Measurements from ENCODE around the gene TMEM115. TPM values are rescaled to one million over a fixed set of nuclear protein-coding genes. Genes with fewer than 3 reads are reported as not detected.
A peak's percentile ranks its signal among the peaks of the same experiment; 100 is the strongest.

Gene TMEM115
- total RNA-seq, 4 donors from 2014 or later, result 60.7 to 85.3 (median 70.2) TPM

GRCh38 chr3:50331364-50331907 lies 27.9 kb downstream of the TMEM115 start:
- Histone ChIP-seq H3K27me3 (no peaks in the 10 kb centered on the region), H3K9me3 (no peaks in the 10 kb centered on the region), H3K36me3 (peaks cover 34% of the 10 kb centered on the region), H3K4me1 (peaks cover 65% of the 10 kb centered on the region), H3K4me3 (no peak overlapping the region), H3K27ac (no peak overlapping the region)
- WGBS, result 94% methylated on average over 19 of the region's 19 CpGs
- no peak for TF ChIP-seq POLR2AphosphoS5 (IDR thresholded peaks at IDR 0.05)
- no peak for TF ChIP-seq EP300 (IDR thresholded peaks at IDR 0.05)
- no peak for TF ChIP-seq CTCF (IDR thresholded peaks at IDR 0.05)
- no peak for TF ChIP-seq POLR2A (IDR thresholded peaks at IDR 0.05)
- no peak for DNase-seq (ENCODE audit: low spot score in 2 of 2)

DNA sequence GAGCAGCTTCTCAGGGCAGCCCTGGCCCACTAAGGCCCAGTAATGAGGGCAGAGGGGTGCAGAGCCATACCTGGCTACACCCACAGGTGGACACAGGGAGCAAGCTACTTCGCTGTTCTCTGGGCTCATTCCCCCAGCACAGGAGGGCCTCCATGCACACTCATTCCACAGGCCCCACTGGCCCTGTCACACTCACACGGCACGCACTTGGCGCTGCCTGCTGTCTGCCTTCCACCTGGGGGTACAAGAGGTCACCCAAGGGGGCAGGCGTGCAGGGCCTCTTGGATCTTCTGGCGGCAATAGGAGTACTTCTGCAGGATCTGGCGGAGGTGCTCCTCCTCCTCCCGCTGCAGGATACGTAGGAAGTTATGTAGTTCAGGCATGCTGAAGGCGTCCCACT lies 29.0 kb downstream of the TMEM115 start:
- no peaks in the 10 kb centered on the region for H3K9me3 ChIP-seq
- no peak for TF ChIP-seq EP300 (IDR thresholded peaks at IDR 0.05)
- no peak for TF ChIP-seq POLR2A (IDR thresholded peaks at IDR 0.05)
- no peak for TF ChIP-seq CTCF (IDR thresholded peaks at IDR 0.05)
- no peak for TF ChIP-seq POLR2AphosphoS5 (IDR thresholded peaks at IDR 0.05)
- no peak overlapping the region for H3K27ac ChIP-seq
- no peak for DNase-seq (ENCODE audit: low spot score in 2 of 2)
- H3K4me3 ChIP-seq, result no peak overlapping the region
- WGBS, result 93% methylated on average over 5 of the region's 10 CpGs
- no peaks in the 10 kb centered on the region for H3K27me3 ChIP-seq
- H3K4me1 ChIP-seq, result peaks cover 62% of the 10 kb centered on the region
- peaks cover 43% of the 10 kb centered on the region for H3K36me3 ChIP-seq

DNA sequence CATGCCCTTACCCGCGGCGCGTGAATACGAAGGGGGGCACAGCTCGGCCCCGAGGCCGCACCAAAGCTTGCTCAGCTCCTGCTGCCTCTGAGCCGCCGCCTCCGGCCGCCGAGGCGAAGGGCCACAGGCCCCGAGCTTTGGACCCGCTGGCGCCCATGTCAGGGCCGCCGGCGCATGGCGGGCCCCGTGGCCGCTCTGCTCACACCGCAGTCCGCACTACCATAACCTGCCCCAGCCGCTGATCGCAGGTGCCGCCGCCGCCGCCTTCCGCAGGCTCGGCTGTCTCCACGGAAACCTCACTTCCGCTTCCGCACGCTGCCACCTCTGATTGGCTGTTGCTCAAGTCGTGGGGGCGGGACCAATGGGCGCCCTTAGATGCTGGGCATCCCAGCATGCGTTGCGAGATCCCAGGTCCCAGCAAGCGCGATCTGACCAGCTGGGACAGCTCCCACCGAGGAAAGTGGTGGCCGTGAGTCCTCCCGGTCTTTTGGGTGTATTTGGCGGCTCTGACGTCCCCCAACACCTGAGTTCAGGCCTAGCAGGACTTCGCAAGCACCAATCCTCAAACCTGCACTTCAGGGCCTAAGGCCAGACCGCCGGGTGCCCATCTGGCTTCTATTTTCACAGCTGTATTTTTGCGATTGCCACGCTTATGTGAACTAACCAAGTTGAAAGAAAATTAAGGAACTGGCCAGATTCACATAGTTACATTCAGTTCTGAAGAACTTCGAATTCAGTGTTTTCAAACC lies 31.2 kb downstream of the TMEM115 start, which contains the start of gene TUSC2:
TUSC2 (minus strand) TSS at position 281 of the 749 bp plus-strand sequence; CDS start at position 157, 124 bp downstream.
- Histone ChIP-seq H3K27ac (peak within 1 kb of the TSS; percentile 76), H3K4me3 (peak within 1 kb of the TSS; percentile 79), H3K27me3 (no peaks in the 10 kb centered on the region), H3K4me1 (peaks cover 56% of the 10 kb centered on the region), H3K36me3 (peaks cover 45% of the 10 kb centered on the region), H3K9me3 (no peaks in the 10 kb centered on the region)
- 2% methylated on average over 36 of the region's 55 CpGs for WGBS
- peak; percentile 99 to 100 for DNase-seq (ENCODE audit: low spot score in 2 of 2)
- no peak for TF ChIP-seq CTCF (IDR thresholded peaks at IDR 0.05)
- TF ChIP-seq POLR2AphosphoS5 (IDR thresholded peaks at IDR 0.05), result peak in 2 of 3 donors; percentile 2 to 88
- peak in 1 of 2 donors; percentile 63 for TF ChIP-seq POLR2A (IDR thresholded peaks at IDR 0.05)
- TF ChIP-seq EP300 (IDR thresholded peaks at IDR 0.05), result no peak

DNA sequence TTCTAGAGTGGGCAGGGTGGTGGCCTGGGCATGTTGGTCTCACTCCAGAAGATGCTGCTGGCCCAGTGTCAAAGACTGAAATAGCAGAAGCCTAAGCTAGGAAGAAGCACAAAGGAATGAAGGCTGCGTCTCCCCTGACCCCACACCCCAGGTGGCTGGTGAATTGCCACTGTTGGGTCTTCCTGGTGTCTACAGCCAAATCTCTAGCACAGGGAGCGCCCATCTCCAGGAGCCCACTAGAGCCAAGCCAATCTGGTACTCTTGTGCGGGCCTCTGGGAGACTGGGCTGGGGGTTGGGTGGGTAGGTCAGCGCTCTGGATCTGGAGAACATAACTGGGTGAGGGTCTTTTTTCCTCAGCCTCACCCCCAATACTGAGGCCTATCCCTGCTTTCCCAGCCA lies 32.2 kb downstream of the TMEM115 start:
- peak overlapping the region; percentile 76 for H3K27ac ChIP-seq
- H3K4me3 ChIP-seq, result peak overlapping the region; percentile 79
- WGBS, result 20% methylated on average over 1 of the region's 4 CpGs
- peaks cover 42% of the 10 kb centered on the region for H3K36me3 ChIP-seq
- H3K27me3 ChIP-seq, result no peaks in the 10 kb centered on the region
- DNase-seq (ENCODE audit: low spot score in 2 of 2), result no peak
- H3K9me3 ChIP-seq, result no peaks in the 10 kb centered on the region
- H3K4me1 ChIP-seq, result peaks cover 57% of the 10 kb centered on the region
- TF ChIP-seq POLR2A (IDR thresholded peaks at IDR 0.05) (no peak), CTCF (IDR thresholded peaks at IDR 0.05) (no peak), EP300 (IDR thresholded peaks at IDR 0.05) (no peak)

- Histone ChIP-seq H3K4me1 (peaks cover 61% of the 10 kb centered on the region), H3K4me3 (no peak overlapping the region), H3K27ac (no peak overlapping the region), H3K9me3 (no peaks in the 10 kb centered on the region), H3K36me3 (peaks cover 33% of the 10 kb centered on the region), H3K27me3 (no peaks in the 10 kb centered on the region)
- WGBS, result 98% methylated on average over 8 of the region's 8 CpGs
- TF ChIP-seq POLR2A (IDR thresholded peaks at IDR 0.05) (no peak), CTCF (IDR thresholded peaks at IDR 0.05) (no peak), EP300 (IDR thresholded peaks at IDR 0.05) (no peak), POLR2AphosphoS5 (IDR thresholded peaks at IDR 0.05) (no peak)
- DNase-seq (ENCODE audit: low spot score in 2 of 2), result no peak
Observed at GRCh38 chr3:50326182-50326541, 33.2 kb downstream of the TMEM115 start.
